A673 (cell line): Measurements from ENCODE around the gene CXCL6. TPM values are rescaled to one million over a fixed set of nuclear protein-coding genes. Genes with fewer than 3 reads are reported as not detected.

Experiments used
- BruUV-seq: library from RNA; stranded (reverse); fragments of 400-500 nt; replicated peaks from 2 replicates; lab custom pipeline; 2021; lab: Mats Ljungman, UMichigan
- CTCF ChIA-PET: fragments of 300-600 bp; sonication (Branson Sonifier 250); formaldehyde crosslinking; loops from one replicate; lab custom pipeline; 2022; ENCODE audit warnings: antibody characterized with exemption; lab: Charles Lee
- POLR2A ChIA-PET: fragments of 300-600 bp; sonication (Branson Sonifier 250); formaldehyde crosslinking; loops from one replicate; lab custom pipeline; 2022; ENCODE audit warnings: antibody characterized with exemption; ENCODE audit not compliant: low non-redundant PET; lab: Charles Lee
- DNase-seq: peaks from one replicate; pipeline ENCODE4 v3.0.0-alpha.2; 2015; ENCODE audit warnings: low spot score
- H3K27ac ChIP-seq: fragments of 200-600 bp; sonication (generic); 2 replicates; pipeline ENCODE4 v1.5.1; 2016; ENCODE audit warnings: mixed run types, low read depth, mild to moderate bottlenecking, mixed read lengths, antibody characterized with exemption, low read length; ENCODE audit not compliant: poor library complexity, severe bottlenecking
- H3K27me3 ChIP-seq: fragments of 200-600 bp; sonication (generic); replicated peaks from 2 replicates; pipeline ENCODE4 v1.6.1; 2017; ENCODE audit warnings: mixed run types, low read depth, mild to moderate bottlenecking, mixed read lengths, antibody characterized with exemption, low read length; ENCODE audit not compliant: insufficient read depth, poor library complexity
- H3K36me3 ChIP-seq: fragments of 200-600 bp; sonication (generic); 2 replicates; pipeline ENCODE4 v1.6.1; 2016; ENCODE audit warnings: mixed run types, mild to moderate bottlenecking, mixed read lengths, antibody characterized with exemption, low read length; ENCODE audit not compliant: insufficient read depth, poor library complexity, severe bottlenecking
- H3K4me1 ChIP-seq: fragments of 200-600 bp; sonication (generic); 2 replicates; pipeline ENCODE4 v1.6.1; 2017; ENCODE audit warnings: mixed run types, mild to moderate bottlenecking, mixed read lengths, antibody characterized with exemption, low read length; ENCODE audit not compliant: insufficient read depth, poor library complexity, severe bottlenecking
- H3K4me3 ChIP-seq: fragments of 200-600 bp; sonication (generic); 2 replicates; pipeline ENCODE4 v1.5.1; 2016; ENCODE audit warnings: low read depth, mixed run types, mild to moderate bottlenecking, mixed read lengths, low read length; ENCODE audit not compliant: poor library complexity, severe bottlenecking
- H3K9me3 ChIP-seq: fragments of 200-600 bp; sonication (generic); 2 replicates; pipeline ENCODE4 v1.6.1; 2016; ENCODE audit warnings: mixed run types, low read depth, mild to moderate bottlenecking, mixed read lengths, antibody characterized with exemption, low read length; ENCODE audit not compliant: poor library complexity, severe bottlenecking
- EZH2 ChIP-seq: fragments of 200-600 bp; sonication (generic); IDR thresholded peaks from 2 replicates; pipeline ENCODE4 v1.6.1; 2017; ENCODE audit warnings: borderline replicate concordance, low read depth, mild to moderate bottlenecking, mixed read lengths, antibody characterized with exemption, low read length; ENCODE audit not compliant: poor library complexity, severe bottlenecking
- intact Hi-C: fragments of 100-400 bp; cut with micrococcal nuclease; formaldehyde crosslinking; loops from one replicate; pipeline ENCODE4 v1.10.0; 2022; ENCODE audit not compliant: unreplicated experiment
- total RNA-seq: library from RNA; stranded (reverse); gene quantifications from 2 replicates; pipeline ENCODE4 v1.2.3, GENCODE V29; 2021
- TF ChIP-seq, protein P1 (sequence below): fragments of 300-800, 200-600 bp; sonication (generic); conservative IDR thresholded peaks from 2 replicates; pipeline ENCODE4 v1.5.1; 2017; ENCODE audit warnings: low read depth, mild to moderate bottlenecking, antibody characterized with exemption, low read length, moderate library complexity, mixed read lengths

Gene CXCL6
- total RNA-seq, 1 experiment from 2014 or later = 0.56 TPM

- ChIA-PET CTCF (no interaction called here), POLR2A (no interaction called here)
- no peak for DNase-seq
- Histone ChIP-seq H3K27ac (no peak overlapping the region), H3K9me3 (no peaks in the 10 kb centered on the region), H3K4me1 (no peaks in the 10 kb centered on the region), H3K27me3 (no peaks in the 10 kb centered on the region), H3K36me3 (no peaks in the 10 kb centered on the region), H3K4me3 (no peak overlapping the region)
- BruUV-seq = no TSS peak
- TF ChIP-seq, protein P1, sequence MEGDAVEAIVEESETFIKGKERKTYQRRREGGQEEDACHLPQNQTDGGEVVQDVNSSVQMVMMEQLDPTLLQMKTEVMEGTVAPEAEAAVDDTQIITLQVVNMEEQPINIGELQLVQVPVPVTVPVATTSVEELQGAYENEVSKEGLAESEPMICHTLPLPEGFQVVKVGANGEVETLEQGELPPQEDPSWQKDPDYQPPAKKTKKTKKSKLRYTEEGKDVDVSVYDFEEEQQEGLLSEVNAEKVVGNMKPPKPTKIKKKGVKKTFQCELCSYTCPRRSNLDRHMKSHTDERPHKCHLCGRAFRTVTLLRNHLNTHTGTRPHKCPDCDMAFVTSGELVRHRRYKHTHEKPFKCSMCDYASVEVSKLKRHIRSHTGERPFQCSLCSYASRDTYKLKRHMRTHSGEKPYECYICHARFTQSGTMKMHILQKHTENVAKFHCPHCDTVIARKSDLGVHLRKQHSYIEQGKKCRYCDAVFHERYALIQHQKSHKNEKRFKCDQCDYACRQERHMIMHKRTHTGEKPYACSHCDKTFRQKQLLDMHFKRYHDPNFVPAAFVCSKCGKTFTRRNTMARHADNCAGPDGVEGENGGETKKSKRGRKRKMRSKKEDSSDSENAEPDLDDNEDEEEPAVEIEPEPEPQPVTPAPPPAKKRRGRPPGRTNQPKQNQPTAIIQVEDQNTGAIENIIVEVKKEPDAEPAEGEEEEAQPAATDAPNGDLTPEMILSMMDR = no peak
- TF ChIP-seq EZH2 = no peak
- intact Hi-C loops = no loop called here
Measured at GRCh38 chr4:73821325-73821724, 15.2 kb upstream of the CXCL6 start.

DNA sequence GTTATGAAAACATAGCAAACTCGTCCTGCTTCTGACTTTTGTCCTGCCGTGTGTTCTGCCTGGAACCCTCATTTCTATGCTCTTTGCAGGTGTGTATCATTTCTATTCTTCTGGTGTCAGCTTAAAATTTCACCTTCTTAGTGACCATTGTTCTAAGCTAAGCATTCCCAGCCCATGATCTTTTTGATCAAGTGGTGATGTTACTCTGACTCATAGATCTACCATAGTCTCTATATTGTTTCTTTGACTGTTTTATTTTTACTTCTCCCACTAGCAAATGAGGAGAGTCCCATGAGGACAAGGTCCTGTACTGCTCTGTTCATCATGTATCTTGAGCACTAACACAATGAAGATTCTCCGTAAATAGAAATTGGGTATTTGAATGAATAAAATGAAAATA is 14.1 kb upstream of the CXCL6 start:
- no peak overlapping the region for H3K4me3 ChIP-seq
- no peaks in the 10 kb centered on the region for H3K4me1 ChIP-seq
- POLR2A ChIA-PET = no interaction called here
- H3K27me3 ChIP-seq = no peaks in the 10 kb centered on the region
- H3K27ac ChIP-seq = no peak overlapping the region
- no peaks in the 10 kb centered on the region for H3K9me3 ChIP-seq
- no TSS peak for BruUV-seq
- no peak for TF ChIP-seq EZH2
- TF ChIP-seq, protein P1 = no peak
- CTCF ChIA-PET = no interaction called here
- intact Hi-C loops = no loop called here
- no peaks in the 10 kb centered on the region for H3K36me3 ChIP-seq
- no peak for DNase-seq

GRCh38 chr4:73822812-73823504 is 13.5 kb upstream of the CXCL6 start:
- no peaks in the 10 kb centered on the region for H3K4me1 ChIP-seq
- no peak overlapping the region for H3K27ac ChIP-seq
- H3K4me3 ChIP-seq = no peak overlapping the region
- POLR2A ChIA-PET = no interaction called here
- BruUV-seq = no TSS peak
- H3K27me3 ChIP-seq = no peaks in the 10 kb centered on the region
- no peak for DNase-seq
- TF ChIP-seq, protein P1 = no peak
- no peak for TF ChIP-seq EZH2
- H3K9me3 ChIP-seq = no peaks in the 10 kb centered on the region
- intact Hi-C loops = no loop called here
- no peaks in the 10 kb centered on the region for H3K36me3 ChIP-seq
- CTCF ChIA-PET = no interaction called here
